GM18505 (cell line): Measurements from ENCODE around the gene SLITRK6.

Experiments used
- ATAC-seq: cut with Tn5 transposase; IDR thresholded peaks from one replicate; pipeline ENCODE4 v1.9.1; 2021; ENCODE audit not compliant: unreplicated experiment
- POLR2A ChIP-seq: IDR thresholded peaks from 4 replicates; pipeline ENCODE4 v1.6.1; 2011; ENCODE audit warnings: borderline replicate concordance; ENCODE audit not compliant: insufficient read depth, insufficient read length; ENCODE audit errors: extremely low read depth

SLITRK6 gene, protein sequence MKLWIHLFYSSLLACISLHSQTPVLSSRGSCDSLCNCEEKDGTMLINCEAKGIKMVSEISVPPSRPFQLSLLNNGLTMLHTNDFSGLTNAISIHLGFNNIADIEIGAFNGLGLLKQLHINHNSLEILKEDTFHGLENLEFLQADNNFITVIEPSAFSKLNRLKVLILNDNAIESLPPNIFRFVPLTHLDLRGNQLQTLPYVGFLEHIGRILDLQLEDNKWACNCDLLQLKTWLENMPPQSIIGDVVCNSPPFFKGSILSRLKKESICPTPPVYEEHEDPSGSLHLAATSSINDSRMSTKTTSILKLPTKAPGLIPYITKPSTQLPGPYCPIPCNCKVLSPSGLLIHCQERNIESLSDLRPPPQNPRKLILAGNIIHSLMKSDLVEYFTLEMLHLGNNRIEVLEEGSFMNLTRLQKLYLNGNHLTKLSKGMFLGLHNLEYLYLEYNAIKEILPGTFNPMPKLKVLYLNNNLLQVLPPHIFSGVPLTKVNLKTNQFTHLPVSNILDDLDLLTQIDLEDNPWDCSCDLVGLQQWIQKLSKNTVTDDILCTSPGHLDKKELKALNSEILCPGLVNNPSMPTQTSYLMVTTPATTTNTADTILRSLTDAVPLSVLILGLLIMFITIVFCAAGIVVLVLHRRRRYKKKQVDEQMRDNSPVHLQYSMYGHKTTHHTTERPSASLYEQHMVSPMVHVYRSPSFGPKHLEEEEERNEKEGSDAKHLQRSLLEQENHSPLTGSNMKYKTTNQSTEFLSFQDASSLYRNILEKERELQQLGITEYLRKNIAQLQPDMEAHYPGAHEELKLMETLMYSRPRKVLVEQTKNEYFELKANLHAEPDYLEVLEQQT

DNA sequence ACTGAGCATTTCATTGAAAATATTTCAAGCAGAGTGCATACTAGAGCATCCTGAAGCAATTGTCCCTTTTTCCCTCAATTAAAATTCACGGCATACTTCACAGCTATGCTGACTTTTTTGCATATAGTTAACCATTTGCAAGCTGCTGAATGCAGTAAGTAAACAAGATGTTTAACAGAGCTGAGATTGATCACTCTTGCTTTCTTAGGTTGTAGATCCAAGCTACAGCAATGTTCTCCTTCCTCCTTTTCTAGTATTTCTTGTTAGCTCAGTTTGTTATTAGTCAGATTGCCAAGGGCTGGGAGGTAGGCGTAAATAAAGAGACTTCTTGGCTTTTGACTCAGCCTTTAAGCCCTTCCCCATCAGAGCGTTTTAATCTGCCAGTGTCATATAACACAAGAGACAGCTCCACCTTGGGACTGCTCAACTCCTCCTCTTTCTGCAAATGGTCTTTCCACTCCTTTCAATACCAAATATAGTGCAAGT, at the start of gene SLITRK6:
TSS of gene SLITRK6 (minus strand) at position 323 of the 486 bp plus-strand sequence. CDS start 2,911 bp downstream, outside the sequence.
- TF ChIP-seq POLR2A, result no peak
- no peak for ATAC-seq

DNA sequence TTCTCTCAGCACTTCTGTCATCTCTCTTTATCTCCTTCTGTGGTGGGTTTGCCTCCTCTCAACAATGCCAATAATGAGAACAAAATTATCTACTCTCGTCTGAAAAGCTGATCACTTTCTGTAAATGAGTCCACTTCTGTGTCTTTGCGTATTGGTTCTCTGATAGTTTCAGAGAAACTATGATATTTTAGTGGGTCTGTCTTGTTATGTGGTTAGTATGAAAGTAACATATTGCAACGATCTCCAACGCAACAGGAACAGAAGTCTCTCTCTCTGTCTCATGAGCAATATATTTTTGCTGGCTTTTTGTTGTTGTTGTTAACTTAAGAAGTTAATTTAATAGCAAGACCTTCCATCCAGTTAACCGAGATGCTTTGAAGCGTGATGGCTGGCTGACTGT, 47.8 kb upstream of the SLITRK6 start:
- ATAC-seq, result no peak
- TF ChIP-seq POLR2A, result no peak

DNA sequence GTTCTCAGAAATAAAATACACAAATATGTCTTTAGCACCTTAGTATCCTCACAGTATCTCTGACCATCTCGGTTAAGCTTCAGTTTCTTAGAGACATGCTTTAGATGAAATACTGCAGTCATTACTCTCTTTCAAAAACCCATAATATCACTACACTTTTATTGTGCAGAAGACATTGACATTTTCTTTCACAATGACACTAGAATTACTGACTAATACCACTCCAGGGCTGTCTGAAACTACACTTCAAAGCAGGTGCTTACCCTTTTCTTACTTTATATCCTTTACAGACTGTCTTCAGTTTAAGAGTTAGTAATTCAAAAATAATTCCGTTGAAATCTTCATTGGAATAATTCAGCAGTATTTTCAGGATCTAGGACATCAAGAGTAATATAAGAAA, 42.2 kb upstream of the SLITRK6 start:
- TF ChIP-seq POLR2A, result no peak
- ATAC-seq, result no peak

DNA sequence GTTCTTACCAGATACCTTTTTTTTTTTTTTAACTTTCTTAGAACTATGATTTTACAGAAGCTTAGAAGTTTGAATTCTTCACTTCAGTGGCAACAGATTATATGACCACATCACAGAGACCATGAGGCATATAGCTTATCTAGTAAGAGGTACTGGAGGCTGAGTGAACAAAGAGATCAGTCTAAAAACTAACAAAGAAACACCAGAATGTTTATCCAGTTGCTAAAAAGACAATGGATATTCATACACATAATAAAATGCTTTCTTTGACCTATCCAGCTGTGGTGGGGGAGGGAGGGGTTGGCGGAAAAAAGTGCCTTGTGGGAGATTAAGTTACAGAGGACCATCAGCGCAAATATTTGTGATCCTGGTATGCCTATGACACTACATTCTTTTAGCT, 34.7 kb upstream of the SLITRK6 start:
- no peak for TF ChIP-seq POLR2A
- no peak for ATAC-seq

DNA sequence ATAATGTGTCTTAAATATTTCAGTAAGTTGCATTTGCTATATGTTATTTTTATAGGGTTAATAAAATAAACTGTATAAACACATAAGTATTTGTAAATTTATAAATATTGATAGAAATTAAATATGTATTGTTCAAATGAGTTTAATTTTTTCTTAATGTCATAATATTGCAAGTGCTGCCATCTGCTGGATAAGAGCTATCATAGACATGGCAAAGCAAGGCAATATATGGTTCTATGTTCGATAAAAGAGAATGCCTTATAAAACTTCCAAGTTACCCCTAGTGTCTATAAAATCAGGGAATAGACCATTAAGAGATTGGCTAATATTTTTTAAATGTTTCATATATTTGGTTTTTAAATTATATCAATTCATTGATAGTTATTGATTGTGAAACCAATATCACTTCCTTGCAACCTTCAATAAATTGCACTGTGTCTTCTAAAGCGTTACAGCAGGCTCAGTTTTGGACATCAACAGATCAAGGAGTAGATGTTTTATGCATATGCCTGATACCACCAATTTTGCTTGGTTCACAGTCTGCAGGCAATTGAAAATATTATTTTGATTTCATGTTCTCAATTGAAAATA, 29.0 kb upstream of the SLITRK6 start:
- no peak for TF ChIP-seq POLR2A
- ATAC-seq, result peak; percentile 63

DNA sequence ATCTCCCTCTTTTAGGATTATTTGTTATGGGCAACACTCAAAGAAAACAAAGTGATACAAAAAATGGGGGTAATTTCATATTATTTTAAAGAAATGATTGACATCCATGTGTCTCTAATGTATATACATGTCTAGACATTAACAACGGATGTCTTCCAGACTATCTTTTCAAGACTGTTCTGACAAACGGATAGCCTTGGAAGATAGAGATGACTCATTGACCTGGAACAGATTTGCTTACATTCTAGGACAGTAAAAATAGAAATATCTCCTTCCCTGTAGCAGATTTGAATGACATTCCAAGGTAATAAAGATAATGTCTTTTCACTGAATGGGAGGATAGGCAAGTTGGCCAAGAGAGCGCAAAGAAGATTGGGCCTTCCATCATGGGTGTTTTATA, 26.2 kb upstream of the SLITRK6 start:
- no peak for ATAC-seq
- no peak for TF ChIP-seq POLR2A

DNA sequence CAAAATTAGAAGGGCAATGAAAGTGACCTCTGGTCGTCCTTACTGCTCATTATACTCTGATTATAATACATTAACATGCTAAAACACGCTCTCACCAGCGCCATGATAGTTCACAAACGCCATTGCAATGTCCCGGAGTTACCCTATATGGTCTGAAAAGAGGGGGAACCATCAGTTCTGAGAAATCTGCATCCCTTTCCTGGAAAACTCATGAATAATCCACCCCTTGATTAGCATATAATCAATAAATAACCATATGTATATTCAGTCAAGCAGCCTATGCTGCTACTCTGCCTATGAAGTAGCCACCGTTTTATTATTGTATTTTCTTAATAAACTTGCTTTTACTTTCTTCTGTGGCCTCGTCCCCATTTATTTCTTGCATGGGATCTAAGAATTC, 24.6 kb upstream of the SLITRK6 start:
- ATAC-seq, result no peak
- no peak for TF ChIP-seq POLR2A

DNA sequence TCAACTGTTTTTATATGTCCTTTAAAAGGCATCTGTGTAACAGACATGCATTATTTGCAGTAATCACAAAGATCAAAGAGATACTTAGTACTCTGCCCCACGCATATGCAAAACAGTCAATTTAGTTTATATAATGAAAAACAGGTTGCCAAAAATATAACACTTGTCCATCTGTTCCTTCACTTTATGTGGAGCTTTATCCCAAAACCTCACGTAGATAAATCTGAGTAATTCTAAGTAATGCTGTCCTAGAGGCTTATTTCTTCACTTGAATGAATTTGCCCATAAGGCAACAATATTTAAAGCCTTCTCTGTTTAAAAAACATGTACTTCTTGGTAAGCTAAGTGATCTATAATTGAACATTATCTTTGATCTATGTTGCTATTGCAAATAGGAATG, 20.3 kb upstream of the SLITRK6 start:
- ATAC-seq, result no peak
- TF ChIP-seq POLR2A, result no peak

DNA sequence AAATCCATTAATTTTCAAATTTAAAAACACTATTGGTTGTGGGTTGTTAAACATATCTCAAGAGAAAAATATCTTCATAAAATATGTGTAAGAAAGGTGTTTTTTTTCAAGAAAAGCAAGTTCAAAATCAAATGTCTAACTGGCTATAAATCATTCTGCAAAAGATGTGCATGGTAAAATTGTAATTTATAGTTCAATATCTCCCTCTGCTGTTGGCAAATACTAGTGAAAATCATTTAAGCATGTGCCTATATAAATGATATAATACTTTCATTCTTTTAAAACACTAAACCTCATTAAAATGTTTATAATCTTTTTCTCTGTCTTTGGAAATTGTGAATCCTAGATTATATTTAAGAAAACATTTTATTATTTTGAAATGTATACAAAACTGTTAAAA, 17.2 kb upstream of the SLITRK6 start:
- no peak for ATAC-seq
- TF ChIP-seq POLR2A, result no peak

DNA sequence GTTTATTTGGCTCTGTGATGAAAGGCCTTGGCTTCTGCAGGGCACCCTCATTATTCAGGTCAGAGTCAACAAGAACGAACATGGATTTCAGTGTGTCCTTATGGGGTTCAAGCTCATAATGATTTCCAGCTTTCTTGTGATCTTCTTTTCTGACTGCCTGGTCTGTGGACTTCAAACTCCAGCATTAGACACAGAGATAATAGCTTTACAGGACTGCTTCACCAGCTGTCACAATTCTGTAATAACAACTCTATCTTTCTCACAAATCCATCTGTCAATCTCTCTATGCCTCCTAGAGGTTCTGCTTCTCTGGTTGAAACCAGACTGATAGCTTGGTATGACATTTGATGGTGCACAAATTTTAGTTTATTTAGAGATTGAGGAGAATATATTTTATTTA, 13.1 kb upstream of the SLITRK6 start:
- ATAC-seq, result no peak
- TF ChIP-seq POLR2A, result no peak

DNA sequence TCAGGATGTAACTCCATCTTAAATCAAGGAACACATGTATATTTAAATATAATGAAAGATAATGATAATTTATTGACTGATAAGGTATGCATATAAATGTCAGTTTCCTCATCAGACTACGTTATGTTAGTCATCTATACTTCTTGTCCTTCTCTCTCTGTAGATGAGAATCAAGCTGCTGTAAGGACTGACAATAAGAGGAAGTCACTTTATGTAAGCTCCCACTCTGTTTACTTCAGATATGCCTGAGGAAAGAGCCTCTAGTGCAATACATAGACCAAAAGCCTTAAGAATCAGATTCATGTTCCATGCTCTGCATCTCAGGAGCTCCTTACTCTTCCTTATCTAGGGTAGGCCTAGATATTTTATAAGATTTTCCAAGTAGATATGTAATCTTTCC, 9.6 kb upstream of the SLITRK6 start:
- no peak for ATAC-seq
- no peak for TF ChIP-seq POLR2A

DNA sequence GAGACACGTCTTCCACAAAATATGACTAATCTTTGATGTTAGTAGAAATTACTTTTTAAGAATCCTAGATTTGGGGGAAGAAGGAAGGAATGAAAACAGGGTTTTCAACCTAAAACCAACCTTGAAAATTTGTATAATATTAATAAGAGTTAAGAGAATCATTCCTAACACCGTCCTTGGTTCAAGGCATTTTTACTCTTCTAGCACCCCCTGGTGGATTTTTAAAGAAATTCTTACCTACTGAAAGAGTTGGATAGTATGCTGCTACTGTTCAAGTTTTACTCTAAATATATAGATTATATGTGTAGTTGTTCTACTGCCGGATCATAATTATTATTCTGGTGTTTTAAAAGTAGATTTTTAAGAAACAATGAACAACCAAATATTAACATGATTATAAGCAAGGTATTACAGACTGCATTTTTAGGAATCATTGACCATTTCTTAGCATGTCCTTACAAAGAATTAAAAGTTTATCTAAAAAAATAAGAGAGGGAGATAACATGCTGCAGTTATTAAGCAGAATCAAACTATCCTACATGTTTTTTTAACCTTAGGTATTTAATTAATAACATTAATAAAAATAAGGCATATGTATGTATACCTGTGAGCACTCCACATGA, 7.4 kb upstream of the SLITRK6 start:
- TF ChIP-seq POLR2A, result no peak
- peak; percentile 85 for ATAC-seq

DNA sequence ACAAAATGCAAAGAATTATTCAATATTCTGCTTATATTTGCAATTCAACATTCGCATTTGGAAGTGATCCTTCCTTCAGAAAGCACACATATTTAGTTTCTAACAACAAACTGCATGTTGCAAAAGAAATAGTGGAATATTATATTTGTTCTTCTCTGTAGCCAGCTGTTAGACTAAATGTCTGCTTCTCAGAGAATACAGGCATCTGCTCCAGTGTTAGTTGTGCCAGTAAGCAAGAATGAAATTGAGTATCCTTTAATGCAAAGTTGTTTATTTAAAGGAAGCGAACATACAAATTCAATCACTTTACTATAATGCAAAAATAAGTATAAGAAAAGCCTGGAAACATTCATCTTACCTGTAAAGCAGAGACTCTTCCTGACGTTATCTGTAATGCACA, 663 bp downstream of the SLITRK6 start:
- TF ChIP-seq POLR2A, result no peak
- ATAC-seq, result no peak
